H1 (cell line): Measurements from ENCODE around the gene PRDM15. TPM values are rescaled to one million over a fixed set of nuclear protein-coding genes. Genes with fewer than 3 reads are reported as not detected.

Experiments used
- ATF2 ChIP-seq: IDR thresholded peaks from 2 replicates; pipeline ENCODE4 v1.6.1; 2012; ENCODE audit warnings: low read length, inconsistent platforms
- BACH1 ChIP-seq: IDR thresholded peaks from 2 replicates; pipeline ENCODE4 v1.6.1; 2012; ENCODE audit warnings: low read length, improper control_type of control experiment
- CBX5 ChIP-seq: fragments of 300-800, 300-1000 bp; sonication (generic); IDR thresholded peaks from 2 replicates; pipeline ENCODE4 v1.7.1; 2016; ENCODE audit warnings: antibody characterized with exemption, low read length, low read depth
- GABPA ChIP-seq: IDR thresholded peaks from 2 replicates; pipeline ENCODE4 v1.6.1; 2011; ENCODE audit warnings: mild to moderate bottlenecking, low read length, moderate library complexity, borderline replicate concordance; ENCODE audit not compliant: insufficient read depth
- JUN ChIP-seq: IDR thresholded peaks from 2 replicates; pipeline ENCODE4 v1.6.1; 2011; ENCODE audit warnings: low read depth, mild to moderate bottlenecking, improper control_type of control experiment, low read length
- MAFK ChIP-seq: IDR thresholded peaks from 2 replicates; pipeline ENCODE4 v1.6.1; 2012; ENCODE audit warnings: low read depth, mild to moderate bottlenecking, improper control_type of control experiment, low read length
- RFX5 ChIP-seq: IDR thresholded peaks from 2 replicates; pipeline ENCODE4 v1.6.1; 2011; ENCODE audit warnings: low read depth, low read length, improper control_type of control experiment, borderline replicate concordance
- RXRA ChIP-seq: IDR thresholded peaks from 2 replicates; pipeline ENCODE4 v1.6.1; 2011; ENCODE audit warnings: low read depth, mild to moderate bottlenecking, low read length, moderate library complexity; ENCODE audit not compliant: insufficient read depth
- SIN3A ChIP-seq, 2 experiments: IDR thresholded peaks in 1 of 2; conservative IDR thresholded peaks in 1 of 2; 2 replicates each; pipeline ENCODE4 v1.6.1; 2011 to 2012; ENCODE audit warnings: low read length in 2 of 2, improper control_type of control experiment in 1 of 2, low read depth in 1 of 2, mild to moderate bottlenecking in 1 of 2
- SP4 ChIP-seq: IDR thresholded peaks from 2 replicates; pipeline ENCODE4 v1.6.1; 2012; ENCODE audit warnings: low read length, inconsistent platforms
- SRF ChIP-seq: IDR thresholded peaks from 2 replicates; pipeline ENCODE4 v1.6.1; 2011; ENCODE audit warnings: mild to moderate bottlenecking, low read depth, low read length, moderate library complexity
- SUZ12 ChIP-seq: fragments of 200-600 bp; sonication (generic); IDR thresholded peaks from 2 replicates; pipeline ENCODE4 v1.6.1; 2012; ENCODE audit warnings: mild to moderate bottlenecking, inconsistent platforms, low read length, moderate library complexity, mixed read lengths
- TEAD4 ChIP-seq: IDR thresholded peaks from 2 replicates; pipeline ENCODE4 v1.6.1; 2012; ENCODE audit warnings: low read depth, low read length, inconsistent platforms, mixed read lengths
- polyA plus RNA-seq, 7 experiments: library from polyadenylated mRNA; depleted of rRNA in 3 of 7; stranded (reverse) in 5 of 7; unstranded in 2 of 7; fragments of >200 nt in 5 of 7; fragments of 200-250 nt in 2 of 7; gene quantifications; 1 replicate in 5 of 7; 2 replicates in 1 of 7; 4 replicates in 1 of 7; pipeline versions ENCODE4 v1.2.1 to v1.2.3, GENCODE V29; 2011 to 2013; ENCODE audit warnings: missing spikeins in 2 of 7, mixed read lengths in 2 of 7
- total RNA-seq: library from RNA; stranded (reverse); fragmentation: NEBNext Ultra II Directional; extraction: Animal tissue kit (Norgen Biotek cat#: 25700); gene quantifications from 2 replicates; pipeline ENCODE4 v1.2.1, GENCODE V29; 2021

The PRDM15 gene
- total and polyA plus RNA-seq, 2 of the 8 experiments (the other 6 are each of a cell fraction or from before 2014, with no cell fraction given), result 9.7 to 10.5 TPM

- no peak for TF ChIP-seq ATF2
- no peak for TF ChIP-seq MAFK
- no peak for TF ChIP-seq SRF
- TF ChIP-seq CBX5, result no peak
- TF ChIP-seq RFX5, result no peak
- TF ChIP-seq BACH1, result no peak
- no peak for TF ChIP-seq JUN
- no peak for TF ChIP-seq SIN3A (conservative IDR thresholded peaks at IDR 0.05 in 1 of 2, IDR thresholded peaks at IDR 0.05 in 1 of 2; ENCODE audit: low read depth in 1 of 2, low read length in 2 of 2)
- TF ChIP-seq RXRA, result no peak
- no peak for TF ChIP-seq SUZ12
- TF ChIP-seq SP4, result no peak
- TF ChIP-seq GABPA, result no peak
- no peak for TF ChIP-seq TEAD4
Observed at GRCh38 chr21:41820384-41821080, 58.6 kb downstream of the PRDM15 start (continued).
